Astrocyte of the spinal cord (primary cell): Measurements from ENCODE around the gene OSBPL9.

Source experiments
- DNase-seq: peaks from one replicate; pipeline ENCODE4 v3.0.0; 2011; ENCODE audit warnings: low read depth, low spot score
- H3K4me3 ChIP-seq: 2 replicates; pipeline ENCODE4 v1.5.1; 2011; ENCODE audit warnings: low read depth, mild to moderate bottlenecking, low read length, moderate library complexity
- in situ Hi-C: cut with HindIII; loops from 2 replicates; pipeline ENCODE4 v1.10.0; 2017; ENCODE audit warnings: low sequenced_read_pairs
- TF ChIP-seq, protein P1 (sequence below): IDR thresholded peaks from 2 replicates; pipeline ENCODE4 v1.5.1; 2012; ENCODE audit warnings: low read depth, mild to moderate bottlenecking, low read length, inconsistent platforms

The OSBPL9 gene

GRCh38 chr1:51572365-51572764 is 44.5 kb upstream of the OSBPL9 start:
- in situ Hi-C loops: no loop called here
- TF ChIP-seq, protein P1, sequence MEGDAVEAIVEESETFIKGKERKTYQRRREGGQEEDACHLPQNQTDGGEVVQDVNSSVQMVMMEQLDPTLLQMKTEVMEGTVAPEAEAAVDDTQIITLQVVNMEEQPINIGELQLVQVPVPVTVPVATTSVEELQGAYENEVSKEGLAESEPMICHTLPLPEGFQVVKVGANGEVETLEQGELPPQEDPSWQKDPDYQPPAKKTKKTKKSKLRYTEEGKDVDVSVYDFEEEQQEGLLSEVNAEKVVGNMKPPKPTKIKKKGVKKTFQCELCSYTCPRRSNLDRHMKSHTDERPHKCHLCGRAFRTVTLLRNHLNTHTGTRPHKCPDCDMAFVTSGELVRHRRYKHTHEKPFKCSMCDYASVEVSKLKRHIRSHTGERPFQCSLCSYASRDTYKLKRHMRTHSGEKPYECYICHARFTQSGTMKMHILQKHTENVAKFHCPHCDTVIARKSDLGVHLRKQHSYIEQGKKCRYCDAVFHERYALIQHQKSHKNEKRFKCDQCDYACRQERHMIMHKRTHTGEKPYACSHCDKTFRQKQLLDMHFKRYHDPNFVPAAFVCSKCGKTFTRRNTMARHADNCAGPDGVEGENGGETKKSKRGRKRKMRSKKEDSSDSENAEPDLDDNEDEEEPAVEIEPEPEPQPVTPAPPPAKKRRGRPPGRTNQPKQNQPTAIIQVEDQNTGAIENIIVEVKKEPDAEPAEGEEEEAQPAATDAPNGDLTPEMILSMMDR: no peak
- no peak overlapping the region for H3K4me3 ChIP-seq
- DNase-seq: no peak

GRCh38 chr1:51574796-51575195 is 42.1 kb upstream of the OSBPL9 start:
- no peak for DNase-seq
- TF ChIP-seq, protein P1: no peak
- in situ Hi-C loops: no loop called here
- no peak overlapping the region for H3K4me3 ChIP-seq

DNA sequence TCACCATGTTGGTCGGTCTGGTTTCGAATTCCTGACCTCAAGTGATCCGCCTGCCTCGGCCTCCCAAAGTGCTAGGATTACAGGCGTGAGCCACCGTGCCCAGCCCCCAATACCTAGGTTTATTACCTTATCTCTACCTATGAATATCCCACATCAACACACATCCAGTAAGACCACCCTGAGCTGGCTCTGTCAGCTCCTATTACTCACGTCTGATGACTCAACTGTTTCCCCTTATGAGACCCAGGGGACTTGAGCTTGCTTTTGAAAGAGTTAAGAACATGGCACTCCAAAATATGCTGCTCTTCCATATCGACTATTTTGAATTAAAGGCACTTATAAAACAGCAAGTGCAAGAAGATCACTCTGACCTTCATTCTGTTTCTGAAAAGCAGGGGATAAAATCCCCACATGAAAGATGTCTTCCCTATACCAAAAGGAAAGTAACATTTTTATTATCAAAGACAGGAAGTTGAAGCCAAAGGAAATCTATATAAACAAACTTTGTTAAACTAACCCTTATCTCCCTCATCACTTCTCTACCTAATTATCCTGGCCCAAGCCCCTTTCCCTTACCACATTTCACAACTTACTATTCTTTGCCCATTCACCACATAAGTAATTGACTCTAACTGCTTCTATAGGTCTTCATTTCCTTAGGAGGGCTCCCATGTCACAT is 41.3 kb upstream of the OSBPL9 start:
- TF ChIP-seq, protein P1: no peak
- peak; percentile 57 for DNase-seq
- no peak overlapping the region for H3K4me3 ChIP-seq
- in situ Hi-C loops: no loop called here

DNA sequence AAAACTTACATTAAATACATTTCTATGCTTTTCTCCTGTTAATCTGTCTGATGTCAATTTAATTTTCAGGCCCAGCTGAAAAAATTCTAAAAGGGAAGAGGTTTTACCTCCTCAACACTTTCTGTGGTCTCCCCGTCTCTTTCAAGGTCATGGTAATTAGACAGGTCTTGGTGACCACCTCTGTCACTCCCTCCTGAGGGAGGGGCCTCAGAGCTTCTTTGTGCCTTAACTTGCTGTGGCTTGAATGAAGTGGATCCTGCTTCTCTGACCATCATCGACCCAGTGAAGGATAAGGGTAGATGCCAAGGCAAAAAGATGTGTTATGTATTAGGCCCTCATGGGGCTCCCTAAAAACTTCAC is 40.8 kb upstream of the OSBPL9 start:
- in situ Hi-C loops: no loop called here
- DNase-seq: no peak
- TF ChIP-seq, protein P1: no peak
- no peak overlapping the region for H3K4me3 ChIP-seq

DNA sequence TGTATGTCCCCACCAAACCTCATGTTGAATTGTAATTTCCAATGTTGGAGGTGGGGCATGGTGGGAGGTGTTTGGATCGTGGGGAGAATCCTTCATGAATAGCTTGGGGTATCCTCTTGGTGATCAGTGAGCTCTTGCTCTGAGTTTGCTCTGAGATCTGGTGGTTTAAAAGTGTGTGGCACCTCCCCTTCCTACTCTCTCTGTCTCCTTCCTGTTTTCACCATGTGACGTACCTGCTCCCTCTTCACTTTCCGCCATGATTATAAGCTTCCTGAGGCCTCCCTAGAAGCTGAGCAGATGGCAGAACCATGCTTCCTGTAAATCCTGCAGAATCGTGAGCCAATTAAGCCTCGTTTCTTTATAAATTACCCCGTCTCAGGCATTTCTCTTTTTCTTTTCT is 40.0 kb upstream of the OSBPL9 start:
- in situ Hi-C loops: no loop called here
- TF ChIP-seq, protein P1: no peak
- no peak overlapping the region for H3K4me3 ChIP-seq
- DNase-seq: no peak

GRCh38 chr1:51578383-51579109 is 38.3 kb upstream of the OSBPL9 start:
- TF ChIP-seq, protein P1: no peak
- DNase-seq: no peak
- H3K4me3 ChIP-seq: no peak overlapping the region
- in situ Hi-C loops: no loop called here
